GM12878 (cell line): ENCODE results near the gene XCR1. TPM values are rescaled to one million over a fixed set of nuclear protein-coding genes. Genes with fewer than 3 reads are reported as not detected.

Experiments
- ATAC-seq: fragments of 200-7000 bp; cut with Tn5 transposase; 3 replicates; pipeline ENCODE4 v1.9.1; 2020; ENCODE audit warnings: mild to moderate bottlenecking, moderate library complexity
- BruUV-seq: library from RNA; stranded (reverse); fragments of 400-500 nt; replicated peaks from 2 replicates; lab custom pipeline; 2021; lab: Mats Ljungman, UMichigan
- CTCF ChIA-PET: fragments of 300-600 bp; sonication (Branson Sonifier 250); formaldehyde crosslinking; extraction: SDS; loops from one replicate; lab custom pipeline; 2021; ENCODE audit warnings: inconsistent platforms; lab: Yijun Ruan, JAX
- POLR2A ChIA-PET: fragments of 350-600 bp; formaldehyde crosslinking; extraction: SDS; loops from one replicate; lab custom pipeline; 2021; ENCODE audit warnings: inconsistent platforms; lab: Charles Lee
- RAD21 ChIA-PET: fragments of 300-600 bp; sonication (Branson Sonifier 250); formaldehyde crosslinking; loops from one replicate; lab custom pipeline; 2023; ENCODE audit warnings: antibody characterized with exemption; ENCODE audit not compliant: unreplicated experiment; lab: Charles Lee
- SMC1A ChIA-PET: fragments of 300-600 bp; sonication (Branson Sonifier 250); formaldehyde crosslinking; loops from one replicate; lab custom pipeline; 2023; ENCODE audit not compliant: unreplicated experiment, uncharacterized antibody; lab: Charles Lee
- DNase-seq: peaks from one replicate; pipeline ENCODE4 v3.0.0-alpha.2; 2011; ENCODE audit warnings: low read depth, low spot score
- FAIRE-seq: peaks from 3 replicates; lab custom pipeline; 2011; peaks lifted over from hg19 to GRCh38; lab: Jason Lieb, UNC
- H2AFZ ChIP-seq: 2 replicates; pipeline ENCODE4 v1.6.0; 2011; ENCODE audit warnings: low read depth, low read length, control low read depth; ENCODE audit not compliant: control insufficient read depth
- H3K27ac ChIP-seq: 2 replicates; pipeline ENCODE4 v1.5.1; 2011; ENCODE audit warnings: control low read depth; ENCODE audit not compliant: control insufficient read depth, insufficient read depth
- H3K27me3 ChIP-seq, 2 experiments: replicated peaks in 1 of 2; 2 replicates each; pipeline versions ENCODE4 v1.6.0 to v1.6.1; 2011; ENCODE audit warnings: low read length in 1 of 2; ENCODE audit not compliant: control insufficient read depth in 2 of 2, insufficient read depth in 2 of 2
- H3K36me3 ChIP-seq, 2 experiments: 2 replicates each; pipeline ENCODE4 v1.5.1; 2011; ENCODE audit warnings: low read length in 1 of 2; ENCODE audit not compliant: control insufficient read depth in 2 of 2, insufficient read depth in 2 of 2
- H3K4me1 ChIP-seq: 2 replicates; pipeline ENCODE4 v1.6.1; 2011; ENCODE audit warnings: mild to moderate bottlenecking, low read length, moderate library complexity, mixed read lengths; ENCODE audit not compliant: control insufficient read depth, insufficient read depth
- H3K4me2 ChIP-seq: 2 replicates; pipeline ENCODE4 v1.6.0; 2011; ENCODE audit warnings: control low read depth; ENCODE audit not compliant: control insufficient read depth, insufficient read depth
- H3K4me3 ChIP-seq: fragments of 200-600 bp; sonication (generic); 2 replicates; pipeline ENCODE4 v1.5.1; 2016
- H3K79me2 ChIP-seq: 2 replicates; pipeline ENCODE4 v1.6.0; 2011; ENCODE audit warnings: low read length; ENCODE audit not compliant: control insufficient read depth, insufficient read depth
- H3K9ac ChIP-seq: 2 replicates; pipeline ENCODE4 v1.8.0; 2011; ENCODE audit warnings: low read length, control low read depth, mixed read lengths; ENCODE audit not compliant: control insufficient read depth, insufficient read depth
- H3K9me3 ChIP-seq: replicated peaks from 3 replicates; pipeline ENCODE4 v1.5.1; 2011; ENCODE audit warnings: mild to moderate bottlenecking, low read length; ENCODE audit not compliant: control insufficient read depth, insufficient read depth
- H4K20me1 ChIP-seq: 2 replicates; pipeline ENCODE4 v1.6.0; 2011; ENCODE audit not compliant: control insufficient read depth, insufficient read depth
- BMI1 ChIP-seq: fragments of 450-650 bp; IDR thresholded peaks from 2 replicates; pipeline ENCODE4 v1.6.1; 2016; ENCODE audit warnings: mild to moderate bottlenecking, moderate library complexity, borderline replicate concordance
- CHD1 ChIP-seq: IDR thresholded peaks from 2 replicates; pipeline ENCODE4 v1.6.1; 2012; ENCODE audit warnings: low read depth, low read length, improper control_type of control experiment
- FOXM1 ChIP-seq: IDR thresholded peaks from 2 replicates; pipeline ENCODE4 v1.6.1; 2012; ENCODE audit warnings: low read depth, mild to moderate bottlenecking, inconsistent platforms, low read length, moderate library complexity
- NKRF ChIP-seq: fragments of 450-650 bp; conservative IDR thresholded peaks from 2 replicates; pipeline ENCODE4 v1.6.1; 2017; ENCODE audit warnings: mild to moderate bottlenecking, moderate library complexity
- SIN3A ChIP-seq: IDR thresholded peaks from 2 replicates; pipeline ENCODE4 v1.6.1; 2012; ENCODE audit warnings: low read depth, low read length, improper control_type of control experiment
- TARDBP ChIP-seq: IDR thresholded peaks from 2 replicates; pipeline ENCODE4 v1.6.1; 2016; ENCODE audit warnings: borderline replicate concordance
- ZNF207 ChIP-seq: fragments of 450-650 bp; IDR thresholded peaks from 2 replicates; pipeline ENCODE4 v1.6.1; 2014; ENCODE audit warnings: antibody characterized with exemption, mild to moderate bottlenecking, borderline replicate concordance
- ZNF217 ChIP-seq: fragments of 450-650 bp; IDR thresholded peaks from 2 replicates; pipeline ENCODE4 v1.6.1; 2017; ENCODE audit warnings: antibody characterized with exemption, mild to moderate bottlenecking
- ZNF622 ChIP-seq: fragments of 450-650 bp; IDR thresholded peaks from 2 replicates; pipeline ENCODE4 v1.6.1; 2017; ENCODE audit warnings: mild to moderate bottlenecking, inconsistent platforms
- ZNF687 ChIP-seq: fragments of 450-650 bp; IDR thresholded peaks from 2 replicates; pipeline ENCODE4 v1.6.1; 2017; ENCODE audit warnings: mild to moderate bottlenecking, moderate library complexity
- WGBS: methylation state at CpG from one replicate; pipeline ENCODE4 v1.1.6; 2016; ENCODE audit warnings: low lambda C conversion rate; ENCODE audit not compliant: insufficient replicate concordance, insufficient coverage; ENCODE audit errors: missing lambda C conversion rate; 5-methylcytosine and 5-hydroxymethylcytosine counted together
- in situ Hi-C: fragments of 300-500 bp; cut with MboI; formaldehyde crosslinking; loops from 9 replicates; pipeline ENCODE4 v1.14.3; 2018; ENCODE audit warnings: mixed read lengths
- intact Hi-C: fragments of 100-400 bp; cut with micrococcal nuclease; formaldehyde crosslinking; loops from one replicate; pipeline ENCODE4 v1.14.2; 2022; ENCODE audit not compliant: unreplicated experiment
- polyA plus RNA-seq, 11 experiments: library from polyadenylated mRNA; depleted of rRNA in 4 of 11; unstranded in 6 of 11; stranded (reverse) in 5 of 11; fragments of >200 nt; fragmentation: Nextera tagmentation in 4 of 11; fragmentation: Illumina TruSeq in 1 of 11; extraction: Ambion mirVana in 4 of 11; extraction: Trizol in 1 of 11; gene quantifications; 1 replicate in 1 of 11; 2 replicates in 10 of 11; pipeline versions ENCODE4 v1.2.1 to v1.2.3, GENCODE V29; 2011 to 2016; ENCODE audit warnings: inconsistent platforms in 2 of 11, missing spikeins in 2 of 11, low read depth in 1 of 11
- total RNA-seq, 4 experiments: library from RNA; depleted of rRNA in 3 of 4; stranded (reverse); fragments of >200 nt in 3 of 4; fragmentation: Illumina TruSeq in 1 of 4; extraction: Trizol in 1 of 4; gene quantifications; 2 replicates each; pipeline versions ENCODE4 v1.2.1 to v1.2.3, GENCODE V29; 2013 to 2021

The XCR1 gene
- total and polyA plus RNA-seq, 10 of the 15 experiments (the other 5 are each of a cell fraction or from before 2014, with no cell fraction given): 0.02 to 0.29 (median 0.13) TPM; not detected in 2

GRCh38 chr3:46061887-46062286 is 34.6 kb upstream of the XCR1 start:
- Histone ChIP-seq H3K36me3 (no peaks in the 10 kb centered on the region), H3K9ac (no peak overlapping the region), H3K4me2 (no peak overlapping the region), H3K27me3 (no peaks in the 10 kb centered on the region), H3K27ac (no peak overlapping the region), H3K4me3 (no peak overlapping the region), H2AFZ (no peak overlapping the region), H3K4me1 (peaks cover 43% of the 10 kb centered on the region), H4K20me1 (no peaks in the 10 kb centered on the region), H3K79me2 (no peaks in the 10 kb centered on the region), H3K9me3 (no peaks in the 10 kb centered on the region)
- ChIA-PET SMC1A (interaction anchor here (1.2 to 7.8 kb wide), 3 partner anchors 12 to 93 kb away, joined by 3 to 59 read pairs (median 4); no protein-coding TSS in a partner anchor), RAD21 (interaction anchor here (1.2 kb wide), 1 partner anchor 123 kb away, joined by 3 read pairs; no protein-coding TSS in a partner anchor), CTCF (interaction anchor here (0.8 to 8.9 kb wide), 3 partner anchors 15 to 16 kb away, joined by 3 to 110 read pairs (median 5); no protein-coding TSS in a partner anchor), POLR2A (no interaction called here)
- WGBS: 64% methylated on average over 3 of the region's 3 CpGs
- ATAC-seq (no peak), FAIRE-seq (no peak), DNase-seq (no peak)
- no TSS peak for BruUV-seq
- no peak for TF ChIP-seq ZNF622
- intact Hi-C loops (no loop called here), in situ Hi-C loops (loop anchor here (10.0 kb wide), 1 partner anchor 307 kb away; no protein-coding TSS in a partner anchor)

DNA sequence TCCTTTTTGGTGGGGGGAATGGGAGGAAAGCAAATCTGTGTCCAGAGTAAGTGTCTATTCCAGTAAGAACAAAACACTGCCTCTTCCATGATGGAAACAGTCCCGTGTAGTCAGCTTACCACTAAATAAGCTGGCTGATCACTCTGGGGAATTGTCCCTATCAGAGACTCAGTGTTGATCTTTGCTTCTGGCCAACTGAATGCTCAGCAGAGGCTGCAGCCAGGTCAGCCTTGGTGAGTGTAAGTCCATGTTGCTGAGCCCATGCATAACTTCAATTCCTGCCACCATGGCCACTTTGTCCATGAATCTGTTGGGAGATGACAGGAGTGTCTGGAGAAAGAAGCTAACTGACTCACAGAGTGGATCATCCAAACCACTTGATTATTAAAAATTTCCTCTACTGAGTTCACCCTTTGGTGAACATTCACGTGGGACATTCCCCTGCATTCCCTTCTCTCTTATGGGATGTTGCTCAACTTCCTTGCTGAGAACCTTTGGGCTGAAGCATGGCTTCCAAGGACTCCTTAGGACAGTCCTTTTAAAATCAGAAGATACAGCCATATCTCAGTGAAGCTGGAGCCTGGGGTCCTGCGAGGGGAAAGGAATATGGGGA is 33.9 kb upstream of the XCR1 start:
- Histone ChIP-seq H2AFZ (no peak overlapping the region), H3K36me3 (no peaks in the 10 kb centered on the region), H4K20me1 (no peaks in the 10 kb centered on the region), H3K9ac (no peak overlapping the region), H3K27me3 (no peaks in the 10 kb centered on the region), H3K4me3 (no peak overlapping the region), H3K27ac (no peak overlapping the region), H3K4me1 (peaks cover 43% of the 10 kb centered on the region), H3K79me2 (no peaks in the 10 kb centered on the region), H3K9me3 (no peaks in the 10 kb centered on the region), H3K4me2 (no peak overlapping the region)
- CTCF ChIA-PET: interaction anchor here (0.8 to 3.2 kb wide), 3 partner anchors 15 to 17 kb away, joined by 3 to 19 read pairs (median 5); no protein-coding TSS in a partner anchor
- RAD21 ChIA-PET: interaction anchor here (1.2 kb wide), 1 partner anchor 123 kb away, joined by 3 read pairs; no protein-coding TSS in a partner anchor
- no peak for FAIRE-seq
- SMC1A ChIA-PET: interaction anchor here (1.8 to 7.8 kb wide), 2 partner anchors 8 to 16 kb away, joined by 8 to 59 read pairs; no protein-coding TSS in a partner anchor
- intact Hi-C loops (no loop called here), in situ Hi-C loops (loop anchor here (10.0 kb wide), 1 partner anchor 306 kb away; no protein-coding TSS in a partner anchor)
- no peak for DNase-seq
- whole genome bisulfite sequencing: 36% methylated on average over 3 of the region's 3 CpGs
- POLR2A ChIA-PET: no interaction called here
- TF ChIP-seq ZNF217 (no peak), BMI1 (no peak), ZNF687 (no peak), FOXM1 (no peak), CHD1 (no peak), SIN3A (no peak), NKRF (no peak), ZNF207 (no peak), TARDBP (no peak)
- no peak for ATAC-seq
- BruUV-seq: no TSS peak
